NCI-H2171 (cell line): ENCODE data around the gene KRTAP10-4.
"Not testable (repeated sequence)": the region's sequence is repeated elsewhere in the genome, so short reads cannot be mapped to it uniquely, and the experiment has no call there.

Experiments used
- DNase-seq: peaks from one replicate; lab custom pipeline; 2025; lab: John Stamatoyannopoulos, UW

Gene KRTAP10-4

DNA sequence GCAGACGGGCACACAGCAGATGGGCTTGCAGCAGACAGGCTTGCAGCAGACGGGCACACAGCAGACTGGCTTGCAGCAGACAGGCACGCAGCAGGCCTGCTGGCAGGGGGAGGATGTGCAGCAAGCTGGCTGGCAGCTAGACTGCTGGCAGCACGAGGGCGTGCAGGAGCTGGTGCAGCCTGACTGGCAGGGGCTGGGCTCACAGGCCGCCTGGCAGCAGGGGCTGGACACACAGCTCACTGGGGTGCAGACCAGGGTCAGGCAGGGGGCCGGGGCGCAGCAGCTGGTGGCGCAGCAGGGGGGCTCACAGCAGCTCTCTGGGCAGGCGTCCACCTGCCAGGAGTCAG lies 15.2 kb upstream of the KRTAP10-4 start:
- not testable (repeated sequence) for DNase-seq

DNA sequence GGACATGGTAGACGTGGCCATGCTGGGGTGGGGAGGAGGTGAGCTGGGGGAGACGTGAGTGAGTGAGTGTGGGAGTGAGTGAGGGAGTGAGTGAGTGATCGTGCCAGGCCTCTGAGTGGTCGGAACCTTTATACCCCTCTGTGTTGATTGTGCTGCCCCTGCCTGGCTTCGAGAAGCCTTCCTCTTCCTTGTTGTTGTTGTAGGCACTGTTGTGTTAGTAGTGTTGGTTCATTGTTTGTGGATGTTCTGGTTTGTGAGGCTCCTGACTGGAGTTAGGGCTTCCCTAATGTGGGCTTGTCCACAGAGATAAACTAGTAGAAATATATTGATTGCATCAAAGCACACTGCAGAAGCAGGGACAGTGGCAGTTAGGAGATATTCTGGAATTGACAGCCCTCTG lies 14.8 kb upstream of the KRTAP10-4 start, which contains the start of gene KRTAP10-3:
TSS of gene KRTAP10-3 (minus strand) at position 101 of the 400 bp plus-strand sequence. CDS start at position 21, 80 bp downstream.
- DNase-seq: no peak

DNA sequence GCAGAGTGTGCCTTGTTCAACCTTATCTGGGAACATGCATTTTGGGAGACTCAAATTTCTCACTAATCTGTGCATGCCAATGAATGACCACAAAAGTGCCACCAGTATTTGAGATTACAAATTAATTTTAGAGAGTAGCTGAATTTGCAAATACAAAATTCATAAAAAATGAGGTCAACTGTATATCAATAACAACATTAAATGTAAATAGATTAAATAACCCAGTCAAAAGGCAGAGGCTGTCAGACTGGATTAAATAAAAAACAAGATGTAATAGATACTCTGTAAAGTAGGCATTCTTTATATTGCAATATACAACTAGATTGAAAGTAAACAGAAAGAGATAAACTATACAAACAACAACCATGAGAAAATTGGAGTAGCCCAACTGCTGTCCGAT lies 9.4 kb upstream of the KRTAP10-4 start:
- DNase-seq: no peak

DNA sequence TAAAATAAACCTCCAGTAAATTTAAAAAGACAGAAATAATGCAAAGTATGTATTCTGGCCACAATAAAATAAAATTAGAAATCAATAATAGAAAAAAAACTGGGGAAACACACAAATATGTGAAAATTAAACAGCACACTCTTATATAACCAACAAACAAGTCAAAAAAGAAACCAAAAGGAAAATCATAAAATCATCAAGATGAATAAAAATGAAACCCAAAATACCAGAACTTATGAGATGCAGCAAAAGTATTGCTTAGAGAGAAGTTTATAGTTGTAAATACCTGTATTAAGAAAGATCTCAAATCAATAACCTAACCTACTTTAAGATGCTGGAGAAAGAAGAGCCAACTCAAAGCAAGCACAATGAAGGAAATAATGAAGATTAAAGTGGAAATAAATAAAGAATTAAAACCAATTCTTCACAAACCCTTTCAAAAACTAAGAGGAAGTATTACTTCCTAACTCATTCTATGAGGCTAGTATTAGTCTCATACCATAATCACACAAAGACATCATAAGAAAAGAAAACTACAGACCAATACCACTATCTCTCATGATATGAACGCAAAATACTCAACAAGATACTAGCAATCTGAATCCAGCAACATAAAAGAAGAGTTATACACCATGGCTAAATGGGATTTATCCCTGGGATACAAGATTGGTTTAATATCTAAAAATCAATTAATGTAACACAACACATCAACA lies 8.5 kb upstream of the KRTAP10-4 start:
- DNase-seq: no peak

DNA sequence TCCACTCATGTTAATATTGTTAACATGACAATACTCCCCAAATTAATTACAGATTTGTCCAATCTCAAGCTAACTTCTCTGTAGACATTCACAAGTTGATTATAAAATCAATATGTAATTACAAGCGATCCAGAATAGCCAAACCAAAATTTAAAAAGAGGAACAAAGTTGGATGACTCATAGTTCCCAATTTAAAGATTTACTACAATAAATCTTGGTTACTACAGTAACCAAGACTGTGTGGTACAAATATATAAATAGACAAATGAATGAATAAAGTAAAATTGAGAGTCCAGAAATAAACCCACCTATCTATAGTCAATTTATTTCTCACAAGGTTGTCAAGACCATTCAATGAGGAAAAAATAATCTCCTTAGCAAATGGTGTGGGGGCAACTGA lies 7.1 kb upstream of the KRTAP10-4 start:
- no peak for DNase-seq

DNA sequence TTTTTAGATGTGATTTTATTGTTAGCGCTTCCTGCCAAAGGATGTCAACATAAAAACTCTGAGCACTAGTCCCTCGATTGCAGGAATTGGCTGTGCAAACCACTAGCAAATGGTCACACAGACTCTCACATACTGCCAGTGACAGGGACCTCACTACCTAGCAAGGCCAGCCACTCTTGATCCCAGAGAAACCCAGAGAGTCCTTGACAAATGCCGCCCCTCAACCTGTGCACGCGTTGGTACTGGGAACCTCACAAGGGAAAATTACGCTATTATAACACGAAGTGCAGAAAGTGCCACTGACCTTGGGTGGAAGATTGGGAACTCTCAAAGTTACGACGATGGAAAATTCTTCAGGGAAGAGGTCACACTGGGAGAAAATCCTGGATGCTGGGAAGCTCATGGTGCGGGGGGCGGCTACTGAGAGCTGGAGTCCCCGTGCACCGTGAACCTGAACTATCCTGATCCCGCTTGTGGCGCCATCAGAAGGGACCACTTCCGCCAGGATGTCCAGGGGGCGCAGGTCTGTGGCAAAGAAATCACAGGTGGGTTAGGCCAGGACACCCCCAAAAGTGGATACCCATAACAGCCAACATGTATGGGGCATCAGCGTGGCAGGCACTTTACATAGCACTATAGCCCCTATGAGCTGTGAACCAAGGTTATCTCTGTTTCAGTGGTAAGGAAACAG lies 5.9 kb upstream of the KRTAP10-4 start:
- DNase-seq: no peak

DNA sequence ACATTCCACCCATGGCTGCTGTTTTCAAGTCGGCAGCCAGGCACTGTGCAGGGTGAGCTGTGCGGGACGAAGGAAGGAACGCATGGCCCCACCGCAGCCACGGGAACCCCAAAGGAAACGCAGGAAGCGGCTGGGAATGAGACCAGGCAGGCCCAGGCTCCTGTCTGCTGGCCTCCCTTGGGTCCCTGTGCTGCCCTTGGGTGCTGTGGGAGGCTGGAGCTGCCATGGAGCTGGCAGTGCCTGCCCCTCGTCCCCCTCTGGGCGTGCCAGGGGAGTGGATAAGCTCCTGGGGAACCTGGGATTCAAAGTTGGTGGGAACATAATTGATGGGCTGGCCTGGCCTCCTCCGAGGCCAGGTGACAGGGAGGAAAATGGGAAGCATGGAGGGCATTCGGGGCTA lies 5.3 kb upstream of the KRTAP10-4 start:
- no peak for DNase-seq

DNA sequence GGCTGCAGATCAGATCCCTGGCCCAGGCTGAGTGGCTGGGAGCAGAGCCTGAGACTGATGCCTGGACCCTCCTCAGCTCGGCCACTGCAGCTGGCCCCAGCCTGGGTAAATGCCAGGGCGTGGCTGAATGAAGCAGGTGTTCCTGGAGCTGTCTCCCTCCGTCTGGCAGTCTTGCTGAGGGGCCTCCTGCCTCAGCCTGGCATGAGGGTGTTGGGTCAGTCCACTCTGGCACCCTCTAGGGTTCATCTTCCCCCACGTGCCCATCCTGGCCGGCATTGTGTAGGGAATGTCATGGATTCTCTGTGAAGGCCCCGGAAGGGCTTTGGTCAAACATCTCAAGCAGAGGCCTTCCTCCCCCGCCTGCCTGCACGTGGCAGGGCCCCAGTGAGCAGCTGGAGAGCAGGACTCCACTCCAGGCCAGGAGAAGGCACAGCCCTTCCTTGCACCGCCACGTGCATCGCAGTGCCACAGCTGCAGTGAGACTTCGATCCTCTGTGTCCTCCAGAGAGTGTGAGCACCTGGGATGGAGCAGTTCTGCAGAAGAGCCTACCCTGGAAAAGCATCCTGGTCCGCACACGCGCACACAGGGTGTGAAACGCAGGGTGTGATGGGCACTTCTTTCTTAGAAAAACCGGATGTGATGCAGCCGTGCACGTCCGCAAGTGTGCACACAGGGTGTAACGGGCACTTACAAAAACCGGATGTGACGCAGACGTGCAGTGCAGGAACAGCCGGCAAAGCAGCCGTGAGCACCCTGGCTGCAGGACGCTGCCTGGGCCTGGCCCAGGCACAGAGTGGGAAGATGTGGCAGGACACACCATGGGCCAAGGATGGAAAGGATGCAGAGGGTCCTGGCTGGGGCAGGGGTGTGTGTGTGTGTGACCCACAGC lies 4.6 kb upstream of the KRTAP10-4 start:
- DNase-seq: no peak

DNA sequence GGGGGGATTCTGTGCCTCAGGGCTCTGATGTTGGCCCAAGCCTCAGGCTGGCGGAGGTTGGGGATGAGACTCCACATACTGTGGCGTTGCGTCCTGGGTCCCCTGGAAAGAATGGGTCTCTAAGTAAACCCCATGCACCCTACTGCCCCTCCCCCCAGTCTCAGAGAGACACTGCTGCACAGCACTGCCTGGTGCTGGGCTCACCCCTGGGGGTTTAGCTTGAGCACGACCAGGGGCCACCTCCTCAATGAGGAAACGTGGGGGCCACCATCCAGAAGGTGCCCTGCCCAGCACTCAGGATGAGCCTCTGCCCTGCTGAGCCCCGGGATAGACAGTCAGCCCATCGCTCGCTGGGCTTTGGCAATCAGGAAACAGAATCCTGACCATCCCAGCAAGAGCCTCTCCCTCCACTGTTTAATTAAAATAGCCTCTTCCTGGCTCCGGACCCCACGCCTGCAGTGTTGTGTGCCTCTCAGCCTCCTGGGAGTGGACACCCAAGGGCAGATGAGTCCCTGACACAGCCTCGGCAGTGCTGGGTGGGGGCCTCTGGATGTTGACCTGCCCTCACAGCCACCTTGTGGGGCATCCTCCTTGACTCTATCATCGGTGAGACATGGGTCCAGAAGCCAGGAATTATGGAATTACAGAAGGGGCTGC lies 3.5 kb upstream of the KRTAP10-4 start:
- no peak for DNase-seq

DNA sequence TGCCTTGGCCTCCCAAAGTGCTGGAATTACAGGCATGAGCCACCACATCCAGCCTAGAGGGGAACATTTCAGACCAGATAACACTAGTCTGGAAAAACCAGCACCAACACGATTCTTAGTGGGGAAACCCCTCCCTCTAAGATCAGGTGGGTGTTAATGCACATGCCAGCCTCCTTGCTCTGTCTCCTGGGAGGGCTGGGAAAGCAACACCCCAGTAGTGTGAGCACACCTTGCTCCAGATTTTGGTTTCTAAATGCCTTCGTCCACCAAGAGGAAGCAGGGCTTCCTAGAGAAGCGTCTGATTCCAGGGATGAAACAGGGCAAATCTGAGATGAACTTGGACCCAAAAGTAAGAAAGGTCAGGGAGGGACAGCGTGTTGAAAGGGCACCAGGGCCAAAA lies 2.2 kb upstream of the KRTAP10-4 start:
- no peak for DNase-seq

DNA sequence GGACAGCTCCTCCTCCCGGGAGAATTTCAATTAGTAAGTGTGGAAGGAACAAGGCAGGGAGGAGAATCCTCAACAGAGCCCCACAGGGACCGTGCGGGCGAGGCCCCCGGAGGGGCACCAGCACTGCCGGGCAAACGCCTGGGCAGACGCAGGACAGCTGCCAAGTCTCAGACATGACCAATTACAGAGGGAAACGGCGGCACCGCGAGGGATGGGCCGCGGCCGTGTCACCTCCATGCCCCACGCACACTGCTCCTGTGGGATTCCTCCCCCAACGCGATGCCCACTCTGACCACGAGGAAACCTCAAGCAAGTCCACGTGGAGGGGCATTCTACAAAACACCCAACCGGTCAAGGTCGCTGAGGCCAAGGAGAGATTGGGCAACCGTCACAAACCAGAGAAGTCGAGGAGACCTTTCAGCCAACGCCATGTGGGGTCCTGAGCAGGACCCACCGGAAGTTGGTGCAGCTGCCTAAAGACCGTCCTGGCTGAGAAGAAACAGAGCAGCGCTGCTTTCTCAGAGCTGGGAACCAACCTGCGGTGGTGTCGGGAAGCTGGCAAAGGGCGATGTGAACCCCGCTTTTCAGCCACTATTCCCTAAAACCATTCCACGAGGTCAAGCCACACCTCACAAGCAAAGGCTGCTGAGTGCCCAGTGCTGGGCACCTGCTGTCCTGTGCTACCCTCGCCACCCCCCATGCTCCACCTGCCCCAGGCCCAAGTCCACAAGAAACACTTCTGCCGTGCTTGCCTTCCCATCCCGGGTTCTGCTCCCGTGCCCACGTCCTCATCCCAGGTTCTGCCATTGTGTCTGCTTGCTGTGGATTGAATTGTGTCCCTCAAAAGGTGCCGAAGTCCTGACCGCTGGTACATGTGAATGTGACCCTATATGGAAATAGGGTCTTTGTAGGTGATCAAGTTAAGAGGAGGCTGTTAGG lies 1.4 kb upstream of the KRTAP10-4 start:
- no peak for DNase-seq

DNA sequence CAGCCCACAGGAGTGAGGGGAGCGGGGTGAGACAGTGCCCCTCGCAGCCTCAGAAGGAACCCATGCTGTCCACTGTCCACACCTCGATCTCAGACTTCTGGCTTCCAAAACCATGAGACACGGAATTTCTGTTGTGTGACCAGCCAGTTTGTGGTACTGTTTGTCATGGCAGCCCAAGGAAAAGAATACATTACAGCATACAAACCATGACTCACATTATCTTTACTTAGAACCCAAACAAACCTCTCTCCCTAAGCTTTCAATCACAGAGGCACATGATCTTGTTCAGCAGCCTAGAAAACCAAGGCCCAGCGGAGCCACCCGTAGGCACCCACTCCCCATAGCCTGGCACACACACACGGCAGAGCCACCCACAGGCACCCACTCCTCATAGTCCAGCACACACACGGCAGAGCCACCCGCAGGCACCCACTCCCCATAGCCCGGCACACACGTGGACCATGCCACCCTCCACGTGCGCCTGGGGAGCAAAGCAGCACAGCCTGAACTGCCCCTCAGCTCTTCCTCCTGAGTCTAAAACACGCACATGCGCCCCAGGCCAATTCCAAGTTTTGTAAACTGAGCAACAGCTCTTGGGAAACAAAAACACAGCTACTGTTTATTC lies 458 bp upstream of the KRTAP10-4 start:
- no peak for DNase-seq

DNA sequence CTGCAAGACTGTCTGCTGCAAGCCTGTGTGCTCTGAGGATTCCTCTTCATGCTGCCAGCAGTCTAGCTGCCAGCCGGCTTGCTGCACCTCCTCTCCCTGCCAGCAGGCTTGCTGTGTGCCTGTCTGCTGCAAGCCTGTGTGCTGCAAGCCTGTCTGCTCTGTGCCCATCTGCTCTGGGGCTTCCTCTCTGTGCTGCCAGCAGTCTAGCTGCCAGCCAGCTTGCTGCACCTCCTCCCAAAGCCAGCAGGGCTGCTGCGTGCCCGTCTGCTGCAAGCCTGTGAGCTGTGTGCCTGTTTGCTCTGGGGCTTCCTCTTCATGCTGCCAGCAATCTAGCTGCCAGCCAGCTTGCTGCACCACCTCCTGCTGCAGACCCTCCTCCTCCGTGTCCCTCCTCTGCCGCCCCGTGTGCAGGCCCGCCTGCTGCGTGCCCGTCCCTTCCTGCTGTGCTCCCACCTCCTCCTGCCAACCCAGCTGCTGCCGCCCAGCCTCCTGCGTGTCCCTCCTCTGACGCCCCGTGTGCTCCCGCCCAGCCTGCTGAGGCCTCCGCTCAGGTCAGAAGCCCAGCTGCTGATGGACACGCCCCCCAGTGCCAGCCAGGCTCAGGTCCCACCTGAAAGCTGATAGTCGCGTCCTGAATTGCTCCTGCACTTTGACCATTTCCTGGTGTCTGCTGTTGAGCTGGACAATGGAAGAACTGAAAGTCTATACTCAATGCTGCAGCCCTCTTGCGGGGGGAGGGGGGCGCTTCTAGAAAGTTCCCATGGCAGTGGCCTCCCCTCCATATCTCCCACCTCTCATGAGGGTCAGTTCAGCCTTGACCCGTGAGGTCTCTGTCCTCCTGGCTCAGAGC lies 1.2 kb downstream of the KRTAP10-4 start:
- DNase-seq: no peak

DNA sequence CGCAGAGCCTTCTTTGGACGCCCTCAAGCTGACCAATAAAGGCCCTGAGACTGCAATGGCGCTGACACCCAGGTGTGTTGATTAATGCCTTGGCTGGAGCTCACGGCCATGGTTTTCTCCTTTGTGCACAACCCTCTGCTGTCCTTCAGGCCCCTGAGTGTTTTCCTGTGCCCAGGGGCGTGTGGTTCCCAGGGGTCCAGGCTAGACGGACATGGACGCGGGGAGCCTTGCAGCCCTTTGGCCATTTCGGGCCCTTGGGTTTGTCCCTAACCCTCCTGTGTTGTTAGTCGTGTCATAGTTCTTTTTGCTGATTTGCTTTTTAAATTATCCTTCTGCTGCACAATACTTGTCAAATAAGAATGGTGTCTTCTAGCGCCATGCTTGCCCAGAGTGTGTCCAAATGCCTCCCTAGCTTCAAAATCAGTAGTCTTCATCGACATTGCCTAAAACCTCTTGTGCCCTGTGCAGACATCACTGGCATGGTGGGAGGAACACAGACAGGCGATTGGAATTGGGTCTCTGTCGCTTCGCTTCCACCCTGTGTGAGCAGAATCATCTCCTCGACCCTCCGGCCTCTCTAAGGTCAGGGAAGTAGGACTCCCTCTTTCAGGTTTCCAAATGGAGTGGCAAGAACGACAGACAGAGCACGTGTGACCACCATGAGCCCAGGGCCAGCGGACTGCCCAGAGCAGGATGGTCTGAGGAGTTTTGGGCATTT lies 1.9 kb downstream of the KRTAP10-4 start:
- no peak for DNase-seq

DNA sequence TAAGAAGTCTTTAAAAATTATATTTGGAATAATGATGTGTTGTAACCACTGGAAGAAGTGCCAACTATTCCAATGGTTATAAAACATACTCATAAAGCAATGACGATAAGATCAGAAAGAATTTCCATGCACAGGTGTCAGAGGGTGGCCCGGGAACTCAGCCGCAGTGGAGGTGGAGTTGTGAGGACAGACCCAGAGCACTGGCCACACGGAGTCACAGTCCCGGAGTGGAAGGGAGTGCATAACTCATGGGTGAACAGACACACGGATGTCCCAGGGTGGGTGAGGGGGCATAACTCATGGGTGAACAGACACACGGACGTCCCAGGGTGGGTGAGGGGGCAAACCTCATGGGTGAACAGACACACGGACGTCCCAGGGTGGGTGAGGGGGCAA lies 2.5 kb downstream of the KRTAP10-4 start:
- DNase-seq: no peak

DNA sequence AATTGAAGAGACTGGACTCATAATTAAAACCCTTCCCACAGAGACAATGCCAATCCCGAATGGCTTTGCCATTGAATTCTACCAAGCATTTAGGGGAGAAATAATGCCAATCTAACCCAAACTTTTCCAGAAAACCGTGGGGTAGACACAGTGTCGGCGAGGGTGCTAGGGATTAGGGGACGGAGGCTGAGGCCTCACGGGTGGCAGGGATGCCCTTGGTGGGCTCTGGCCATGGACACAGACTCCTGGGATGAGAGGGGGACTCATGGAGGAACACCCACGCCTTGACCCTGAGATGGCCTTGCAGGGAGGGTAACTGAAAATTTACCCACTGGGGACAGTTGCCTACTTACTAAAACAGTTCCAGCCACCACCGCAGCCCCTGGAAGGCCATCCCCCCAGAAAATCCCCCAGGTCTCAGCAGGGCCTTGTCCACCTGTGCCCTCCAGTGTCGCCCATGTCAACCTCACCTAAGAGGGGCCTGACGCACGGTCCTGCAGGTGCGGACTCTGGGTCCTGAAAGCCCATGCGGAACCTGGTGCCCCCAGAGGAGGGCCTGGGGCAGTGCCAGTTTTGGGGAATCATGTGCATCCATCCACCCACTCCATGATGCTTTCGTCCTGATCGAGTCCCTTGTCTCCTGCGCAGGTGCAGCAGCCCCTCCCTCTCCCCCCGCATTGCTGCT lies 5.0 kb downstream of the KRTAP10-4 start:
- DNase-seq: no peak

DNA sequence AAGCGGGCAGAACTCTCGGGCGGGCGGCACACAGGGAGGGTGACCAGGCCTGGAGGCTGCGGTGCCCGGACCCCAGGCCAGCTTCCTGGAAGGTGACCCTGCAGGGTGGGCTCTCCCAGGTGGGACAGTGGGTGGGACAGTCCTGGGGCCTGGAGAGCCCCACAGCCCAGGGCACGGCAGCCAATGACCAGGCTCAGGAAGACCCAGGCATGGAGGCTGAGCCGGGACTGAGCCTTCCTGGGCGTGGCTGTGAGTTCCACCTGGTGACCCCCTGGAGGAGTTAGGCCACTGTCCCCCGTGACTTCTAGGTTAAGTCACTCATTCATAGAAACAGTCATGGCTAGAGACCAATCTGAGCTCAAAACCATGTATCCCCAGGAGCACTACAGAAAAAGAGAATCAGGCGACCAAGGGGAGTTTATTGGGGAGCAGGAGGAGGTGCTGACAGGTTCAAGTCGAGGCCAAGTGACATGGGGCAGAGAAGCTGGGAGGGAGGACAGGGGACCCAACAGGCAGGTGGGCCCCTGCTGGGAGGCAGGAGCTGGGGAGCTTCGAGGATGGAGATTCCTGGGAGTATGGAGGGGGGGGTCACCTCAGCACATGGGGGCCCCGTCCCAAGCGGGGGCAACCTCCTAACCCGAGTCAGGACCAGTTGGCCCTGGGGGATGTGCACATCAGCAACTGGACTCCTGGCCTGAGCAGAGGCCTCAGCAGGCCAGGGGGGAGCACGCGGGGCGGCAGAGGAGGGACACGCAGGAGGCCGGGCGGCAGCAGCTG lies 5.7 kb downstream of the KRTAP10-4 start:
- DNase-seq: no peak

DNA sequence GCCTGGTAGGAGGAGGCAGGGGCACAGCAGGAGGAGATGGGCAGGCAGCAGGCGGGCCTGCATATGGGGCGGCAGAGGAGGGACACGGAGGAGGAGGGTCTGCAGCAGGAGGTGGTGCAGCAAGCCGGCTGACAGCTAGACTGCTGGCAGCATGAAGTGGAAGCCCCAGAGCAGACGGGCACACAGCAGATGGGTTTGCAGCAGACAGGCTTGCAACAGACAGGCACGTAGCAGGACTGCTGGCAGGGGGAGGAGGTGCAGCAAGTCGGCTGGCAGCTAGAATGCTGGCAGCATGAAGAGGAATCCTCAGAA lies 6.3 kb downstream of the KRTAP10-4 start:
- DNase-seq: no peak
